ENCODE data around the gene ZNF512B. TPM values are rescaled to one million over a fixed set of nuclear protein-coding genes. Genes with fewer than 3 reads are reported as not detected.
"Not testable (repeated sequence)": the region's sequence is repeated elsewhere in the genome, so short reads cannot be mapped to it uniquely, and the experiment has no call there.

The ZNF512B gene
- total RNA-seq, 4 donors from 2014 or later: 5.8 to 7.4 (median 6.4) TPM

GRCh38 chr20:63962426-63963347, 7.0 kb downstream of the ZNF512B start:
- Histone ChIP-seq H3K36me3 (peaks cover 0 to 38% (median 0%) of the 10 kb centered on the region in 3 donors), H3K9me3 (peaks cover 0 to 6% (median 0%) of the 10 kb centered on the region in 4 donors), H3K27me3 (no peaks in the 10 kb centered on the region), H3K4me1 (peaks cover 0 to 10% (median 1%) of the 10 kb centered on the region in 4 donors), H3K27ac (no peak overlapping the region), H3K4me3 (no peak overlapping the region)
- TF ChIP-seq CTCF (IDR thresholded peaks at IDR 0.05) (no peak), POLR2A (IDR thresholded peaks at IDR 0.05) (no peak)
- no peak for DNase-seq

- no peak overlapping the region for H3K27ac ChIP-seq
These were observed 7.9 kb downstream of the ZNF512B start for GRCh38 chr20:63961664-63962425.

DNA sequence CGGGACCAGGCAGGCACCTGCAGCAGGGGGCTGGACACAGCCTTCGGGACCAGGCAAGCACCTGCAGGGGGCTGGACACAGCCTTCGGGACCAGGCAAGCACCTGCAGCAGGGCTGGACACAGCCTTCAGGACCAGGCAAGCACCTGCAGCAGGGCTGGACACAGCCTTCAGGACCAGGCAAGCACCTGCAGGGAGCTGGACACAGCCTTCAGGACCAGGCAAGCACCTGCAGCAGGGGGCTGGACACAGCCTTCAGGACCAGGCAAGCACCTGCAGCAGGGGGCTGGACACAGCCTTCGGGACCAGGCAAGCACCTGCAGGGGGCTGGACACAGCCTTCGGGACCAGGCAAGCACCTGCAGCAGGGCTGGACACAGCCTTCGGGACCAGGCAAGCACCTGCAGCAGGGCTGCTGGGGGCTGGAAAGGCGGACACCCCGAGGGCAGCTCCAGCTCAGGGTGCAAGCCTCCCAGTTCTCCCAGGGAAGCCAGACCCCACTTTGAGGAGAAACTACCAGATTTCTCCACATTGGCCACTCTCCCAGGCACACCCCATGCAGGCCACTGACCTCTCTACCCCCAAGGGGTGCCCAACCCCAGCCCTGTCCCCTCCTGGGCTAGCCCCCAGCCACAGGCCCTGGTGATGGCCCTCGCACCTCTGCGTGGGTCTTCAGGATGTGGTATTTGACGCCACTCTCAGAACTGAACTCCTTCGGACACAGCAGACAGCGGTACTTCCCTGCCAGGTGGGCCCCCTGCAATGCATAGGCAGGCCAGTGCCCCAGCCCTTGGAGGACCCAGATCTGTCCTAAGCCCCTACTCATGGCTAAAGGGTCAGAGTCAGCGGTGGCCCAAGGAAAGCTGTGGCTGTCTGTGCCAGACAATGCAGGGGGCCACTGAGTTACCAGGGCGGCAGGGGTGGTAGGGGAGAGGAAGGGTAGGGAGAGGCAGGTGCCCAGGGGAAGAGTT, 8.8 kb downstream of the ZNF512B start:
- not testable (repeated sequence) for DNase-seq, H3K9me3 ChIP-seq, H3K27me3 ChIP-seq, H3K27ac ChIP-seq, H3K4me3 ChIP-seq
- peaks cover 0 to 29% (median 0%) of the 10 kb centered on the region in 3 donors for H3K36me3 ChIP-seq
- H3K4me1 ChIP-seq: peaks cover 0 to 20% (median 6%) of the 10 kb centered on the region in 4 donors

More at GRCh38 chr20:63961664-63962425, 7.9 kb downstream of the ZNF512B start:
- DNase-seq: no peak
- Histone ChIP-seq H3K4me1 (peaks cover 0 to 18% (median 5%) of the 10 kb centered on the region in 4 donors), H3K4me3 (no peak overlapping the region), H3K9me3 (peaks cover 0 to 6% (median 0%) of the 10 kb centered on the region in 4 donors), H3K27me3 (no peaks in the 10 kb centered on the region), H3K36me3 (peaks cover 0 to 37% (median 0%) of the 10 kb centered on the region in 3 donors)
- no peak for TF ChIP-seq POLR2A (IDR thresholded peaks at IDR 0.05)
- TF ChIP-seq CTCF (IDR thresholded peaks at IDR 0.05): no peak

- Histone ChIP-seq H3K27ac (no peak overlapping the region), H3K4me1 (peaks cover 0 to 29% (median 16%) of the 10 kb centered on the region in 4 donors), H3K27me3 (no peaks in the 10 kb centered on the region), H3K4me3 (no peak overlapping the region), H3K9me3 (peaks cover 0 to 6% (median 0%) of the 10 kb centered on the region in 4 donors), H3K36me3 (peaks cover 0 to 29% (median 0%) of the 10 kb centered on the region in 3 donors)
- TF ChIP-seq POLR2A (IDR thresholded peaks at IDR 0.05) (no peak), CTCF (IDR thresholded peaks at IDR 0.05) (no peak)
- DNase-seq: no peak
These were observed 10.0 kb downstream of the ZNF512B start for GRCh38 chr20:63959699-63960075.

DNA sequence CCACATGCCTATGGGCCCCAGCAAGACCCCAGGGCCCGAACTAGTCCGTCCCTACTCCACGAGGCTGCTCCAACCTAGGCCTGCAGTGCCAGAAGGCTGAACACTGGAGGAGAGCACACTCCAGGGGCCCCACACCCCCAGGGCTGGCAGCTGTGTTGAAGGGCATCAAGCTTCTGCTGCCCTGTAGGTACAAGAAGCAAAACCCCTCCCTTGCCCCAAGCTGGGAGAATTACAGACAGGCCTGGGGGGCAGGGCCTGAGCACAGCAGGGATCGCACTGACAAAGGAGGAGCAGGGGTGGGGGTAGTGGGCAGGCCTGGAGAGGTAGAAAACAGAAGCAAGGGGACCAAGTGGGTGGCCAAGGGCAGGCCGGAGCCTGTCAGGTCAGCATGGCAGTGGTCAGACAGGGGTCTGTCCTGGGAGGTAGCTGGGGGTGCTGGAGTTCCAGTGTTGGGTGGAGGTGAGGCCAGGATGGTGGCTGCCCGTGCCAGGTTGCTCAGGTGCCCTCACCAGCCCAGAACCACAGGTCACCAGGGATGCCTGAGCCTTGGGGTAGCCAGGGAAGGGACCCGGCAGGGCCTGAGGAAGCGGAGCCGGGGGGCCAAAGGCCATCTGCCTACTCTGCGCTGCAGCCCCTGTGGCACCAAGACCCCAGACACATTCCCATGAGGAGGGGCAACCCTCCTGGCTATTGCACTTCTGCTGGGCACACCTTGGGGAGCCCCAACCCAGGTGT, 10.6 kb downstream of the ZNF512B start:
- no peak for DNase-seq
- Histone ChIP-seq H3K4me3 (no peak overlapping the region), H3K27me3 (no peaks in the 10 kb centered on the region), H3K4me1 (peaks cover 0 to 35% (median 21%) of the 10 kb centered on the region in 4 donors), H3K27ac (no peak overlapping the region), H3K36me3 (peaks cover 0 to 27% (median 0%) of the 10 kb centered on the region in 3 donors), H3K9me3 (peaks cover 0 to under 1% (median 0%) of the 10 kb centered on the region in 4 donors)
- TF ChIP-seq CTCF (IDR thresholded peaks at IDR 0.05) (no peak), POLR2A (IDR thresholded peaks at IDR 0.05) (no peak)

All from Peyer's patch (tissue), 4 donors.